GM12872 (cell line): ENCODE data around the gene KRTAP10-1.

ENCODE experiments used
- CTCF ChIP-seq: IDR thresholded peaks from 3 replicates; pipeline ENCODE4 v1.5.1; 2011; ENCODE audit warnings: low read depth, mild to moderate bottlenecking, low read length, moderate library complexity; ENCODE audit not compliant: insufficient read depth

KRTAP10-1 gene

GRCh38 chr21:44531606-44532564 lies 8.1 kb downstream of the KRTAP10-1 start:
- no peak for TF ChIP-seq CTCF

GRCh38 chr21:44530903-44531605 lies 8.9 kb downstream of the KRTAP10-1 start:
- no peak for TF ChIP-seq CTCF

GRCh38 chr21:44530221-44530902 lies 9.6 kb downstream of the KRTAP10-1 start:
- TF ChIP-seq CTCF = no peak

GRCh38 chr21:44529503-44530125 lies 10.4 kb downstream of the KRTAP10-1 start:
- TF ChIP-seq CTCF = no peak

- TF ChIP-seq CTCF = no peak
Measured at GRCh38 chr21:44529011-44529421, 11.0 kb downstream of the KRTAP10-1 start.

- no peak for TF ChIP-seq CTCF
Measured at GRCh38 chr21:44528634-44528995, 11.4 kb downstream of the KRTAP10-1 start.
